DND-41 (cell line): ENCODE results near the gene PUM2.

Experiments
- CTCF ChIP-seq: IDR thresholded peaks from 2 replicates; pipeline ENCODE4 v1.5.1; 2012; ENCODE audit warnings: borderline replicate concordance, low read length, moderate library complexity, mild to moderate bottlenecking; ENCODE audit not compliant: poor library complexity, severe bottlenecking; ENCODE audit errors: extremely low read depth
- EZH2 ChIP-seq: IDR thresholded peaks from 3 replicates; pipeline ENCODE4 v1.6.1; 2012; ENCODE audit warnings: borderline replicate concordance, low read depth, mild to moderate bottlenecking, moderate library complexity, low read length, inconsistent platforms; ENCODE audit not compliant: severe bottlenecking

GRCh38 chr2:20281876-20282275 lies 68.8 kb downstream of the PUM2 start:
- TF ChIP-seq CTCF (no peak), EZH2 (no peak)
